Measurements from ENCODE around the gene MYBPHL. TPM values are rescaled to one million over a fixed set of nuclear protein-coding genes. Genes with fewer than 3 reads are reported as not detected.

The MYBPHL gene
- total RNA-seq, 4 donors from 2014 or later: 0.76 TPM; not detected in 3

- Histone ChIP-seq H3K36me3 (peaks cover 0 to 4% of the 10 kb centered on the region in 2 donors), H3K27me3 (no peaks in the 10 kb centered on the region), H3K4me3 (no peak overlapping the region), H3K27ac (no peak overlapping the region), H3K4me1 (no peaks in the 10 kb centered on the region), H3K9me3 (peaks cover 0 to 10% of the 10 kb centered on the region in 2 donors)
- intact Hi-C loops (cut with DNase I; ENCODE audit: low total_unique reads): no loop called here
- no peak for DNase-seq
- no peak for TF ChIP-seq CTCF (IDR thresholded peaks at IDR 0.05)
- no peak for TF ChIP-seq POLR2A (IDR thresholded peaks at IDR 0.05)
Measured at GRCh38 chr1:109335091-109335490, 28.3 kb upstream of the MYBPHL start.

GRCh38 chr1:109331113-109331512 lies 24.3 kb upstream of the MYBPHL start:
- Histone ChIP-seq H3K9me3 (peaks cover 0 to 10% of the 10 kb centered on the region in 2 donors), H3K27ac (no peak overlapping the region), H3K4me3 (no peak overlapping the region), H3K36me3 (peaks cover 0 to 4% of the 10 kb centered on the region in 2 donors), H3K27me3 (no peaks in the 10 kb centered on the region), H3K4me1 (no peaks in the 10 kb centered on the region)
- DNase-seq: no peak
- intact Hi-C loops (cut with DNase I; ENCODE audit: low total_unique reads): no loop called here
- TF ChIP-seq CTCF (IDR thresholded peaks at IDR 0.05): no peak
- TF ChIP-seq POLR2A (IDR thresholded peaks at IDR 0.05): no peak

- intact Hi-C loops (cut with DNase I; ENCODE audit: low total_unique reads): no loop called here
- Histone ChIP-seq H3K27me3 (no peaks in the 10 kb centered on the region), H3K27ac (no peak overlapping the region), H3K36me3 (peaks cover 0 to 4% of the 10 kb centered on the region in 2 donors), H3K4me1 (no peaks in the 10 kb centered on the region), H3K9me3 (peaks cover 0 to 10% of the 10 kb centered on the region in 2 donors), H3K4me3 (no peak overlapping the region)
- TF ChIP-seq POLR2A (IDR thresholded peaks at IDR 0.05) (no peak), CTCF (IDR thresholded peaks at IDR 0.05) (no peak)
- DNase-seq: no peak
Measured at GRCh38 chr1:109327285-109327684, 20.5 kb upstream of the MYBPHL start.

- no peak for DNase-seq
- H3K4me1 ChIP-seq: no peaks in the 10 kb centered on the region
- H3K36me3 ChIP-seq: no peaks in the 10 kb centered on the region
- no peaks in the 10 kb centered on the region for H3K9me3 ChIP-seq
- no peaks in the 10 kb centered on the region for H3K27me3 ChIP-seq
- intact Hi-C loops (cut with DNase I; ENCODE audit: low total_unique reads): no loop called here
- TF ChIP-seq POLR2A (IDR thresholded peaks at IDR 0.05) (no peak), CTCF (IDR thresholded peaks at IDR 0.05) (no peak)
- no peak overlapping the region for H3K27ac ChIP-seq
- no peak overlapping the region for H3K4me3 ChIP-seq
Measured at GRCh38 chr1:109322974-109323373, 16.2 kb upstream of the MYBPHL start.

GRCh38 chr1:109319114-109319513 lies 12.3 kb upstream of the MYBPHL start:
- Histone ChIP-seq H3K4me3 (no peak overlapping the region), H3K36me3 (no peaks in the 10 kb centered on the region), H3K27me3 (no peaks in the 10 kb centered on the region), H3K4me1 (no peaks in the 10 kb centered on the region), H3K9me3 (no peaks in the 10 kb centered on the region), H3K27ac (no peak overlapping the region)
- DNase-seq: no peak
- intact Hi-C loops (cut with DNase I; ENCODE audit: low total_unique reads): no loop called here
- no peak for TF ChIP-seq POLR2A (IDR thresholded peaks at IDR 0.05)
- TF ChIP-seq CTCF (IDR thresholded peaks at IDR 0.05): no peak

Measured in uterus (tissue), 4 donors.